Measurements from ENCODE around the gene FLNA.

Gene FLNA

DNA sequence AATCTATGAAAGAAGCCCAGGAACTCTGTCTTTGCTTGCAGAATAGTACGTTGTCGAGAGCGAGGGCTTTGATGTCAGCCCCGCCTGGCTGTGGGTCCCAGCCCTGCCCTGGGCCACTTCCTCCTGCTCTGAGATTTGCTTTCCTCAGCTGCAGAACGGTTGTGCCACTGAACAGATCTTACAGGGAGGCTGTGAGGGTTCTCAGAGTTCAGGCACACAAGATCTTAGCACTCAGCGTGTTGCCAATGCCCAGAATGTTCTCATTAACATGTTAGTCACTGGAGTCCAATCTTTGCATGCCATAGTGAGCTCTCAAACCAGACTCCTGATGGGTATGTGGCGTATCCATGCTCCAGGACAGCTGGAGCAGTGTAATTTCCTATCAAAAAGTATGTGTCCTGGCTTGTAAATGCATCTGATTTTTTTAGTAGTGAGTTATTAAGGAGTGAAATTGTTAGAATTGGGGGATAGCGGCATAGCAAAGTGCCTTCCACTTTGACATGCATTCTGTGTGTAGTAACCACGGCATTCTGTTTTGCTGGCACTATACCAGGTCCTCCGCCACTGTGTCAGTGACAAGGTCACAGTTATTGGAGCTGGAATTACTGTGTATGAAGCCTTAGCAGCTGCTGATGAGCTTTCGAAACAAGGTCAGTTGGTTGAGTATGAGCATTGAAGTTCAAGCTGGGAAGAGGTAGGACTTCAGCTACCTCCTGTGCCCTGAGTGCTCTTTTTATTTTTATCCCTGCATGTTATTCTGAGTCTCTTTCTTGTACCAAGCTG lies 47.2 kb downstream of the FLNA start:
- no peak for TF ChIP-seq ZNF565 (CRISPR knock-in tag; conservative IDR thresholded peaks at IDR 0.05; ENCODE audit: low read depth)
- no peak for TF ChIP-seq ARNTL (CRISPR knock-in tag; IDR thresholded peaks at IDR 0.05; ENCODE audit: borderline replicate concordance, low read depth)
- TF ChIP-seq BACH2 (CRISPR knock-in tag; IDR thresholded peaks at IDR 0.05; ENCODE audit: borderline replicate concordance) = no peak
- TF ChIP-seq GLIS3 (CRISPR knock-in tag; IDR thresholded peaks at IDR 0.05) = no peak
- TF ChIP-seq, protein P1, sequence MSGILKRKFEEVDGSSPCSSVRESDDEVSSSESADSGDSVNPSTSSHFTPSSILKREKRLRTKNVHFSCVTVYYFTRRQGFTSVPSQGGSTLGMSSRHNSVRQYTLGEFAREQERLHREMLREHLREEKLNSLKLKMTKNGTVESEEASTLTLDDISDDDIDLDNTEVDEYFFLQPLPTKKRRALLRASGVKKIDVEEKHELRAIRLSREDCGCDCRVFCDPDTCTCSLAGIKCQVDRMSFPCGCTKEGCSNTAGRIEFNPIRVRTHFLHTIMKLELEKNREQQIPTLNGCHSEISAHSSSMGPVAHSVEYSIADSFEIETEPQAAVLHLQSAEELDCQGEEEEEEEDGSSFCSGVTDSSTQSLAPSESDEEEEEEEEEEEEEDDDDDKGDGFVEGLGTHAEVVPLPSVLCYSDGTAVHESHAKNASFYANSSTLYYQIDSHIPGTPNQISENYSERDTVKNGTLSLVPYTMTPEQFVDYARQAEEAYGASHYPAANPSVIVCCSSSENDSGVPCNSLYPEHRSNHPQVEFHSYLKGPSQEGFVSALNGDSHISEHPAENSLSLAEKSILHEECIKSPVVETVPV (CRISPR knock-in tag; IDR thresholded peaks at IDR 0.05) = no peak
- no peak for TF ChIP-seq ISL1 (CRISPR knock-in tag; IDR thresholded peaks at IDR 0.05)
- TF ChIP-seq ZC3H10 (CRISPR knock-in tag; IDR thresholded peaks at IDR 0.05) = no peak
- TF ChIP-seq PPARA (CRISPR knock-in tag; IDR thresholded peaks at IDR 0.05; ENCODE audit: borderline replicate concordance) = no peak
- no peak for TF ChIP-seq ZFP30 (CRISPR knock-in tag; IDR thresholded peaks at IDR 0.05)
- TF ChIP-seq RARB (CRISPR knock-in tag; IDR thresholded peaks at IDR 0.05) = no peak
- TF ChIP-seq ZNF70 (CRISPR knock-in tag; IDR thresholded peaks at IDR 0.05) = no peak
- TF ChIP-seq OSR1 (CRISPR knock-in tag; IDR thresholded peaks at IDR 0.05) = no peak
- TF ChIP-seq TCF4 (CRISPR knock-in tag; IDR thresholded peaks at IDR 0.05; ENCODE audit: borderline replicate concordance) = no peak
- no peak for ATAC-seq

DNA sequence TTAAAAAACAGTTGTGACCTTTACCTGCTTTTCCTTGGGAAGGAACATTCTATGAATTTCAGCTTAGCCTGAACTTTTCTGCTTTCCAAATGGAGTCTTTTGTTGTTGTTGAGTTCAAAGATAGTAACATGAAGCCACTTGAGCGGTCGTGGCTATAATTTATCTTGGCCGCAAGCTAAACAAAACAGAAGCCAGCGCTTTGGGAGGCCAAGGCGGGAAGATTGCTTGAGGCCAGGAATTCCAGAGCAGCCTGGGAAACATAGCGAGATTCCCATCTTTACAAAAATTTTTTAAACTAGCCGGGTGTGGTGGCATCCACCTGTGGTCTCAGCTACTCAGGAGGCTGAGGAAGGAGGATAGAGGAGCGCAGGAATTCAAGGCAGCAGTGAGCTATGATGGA lies 48.9 kb downstream of the FLNA start:
- no peak for TF ChIP-seq CSDC2 (CRISPR knock-in tag; IDR thresholded peaks at IDR 0.05)
- TF ChIP-seq, protein P2, sequence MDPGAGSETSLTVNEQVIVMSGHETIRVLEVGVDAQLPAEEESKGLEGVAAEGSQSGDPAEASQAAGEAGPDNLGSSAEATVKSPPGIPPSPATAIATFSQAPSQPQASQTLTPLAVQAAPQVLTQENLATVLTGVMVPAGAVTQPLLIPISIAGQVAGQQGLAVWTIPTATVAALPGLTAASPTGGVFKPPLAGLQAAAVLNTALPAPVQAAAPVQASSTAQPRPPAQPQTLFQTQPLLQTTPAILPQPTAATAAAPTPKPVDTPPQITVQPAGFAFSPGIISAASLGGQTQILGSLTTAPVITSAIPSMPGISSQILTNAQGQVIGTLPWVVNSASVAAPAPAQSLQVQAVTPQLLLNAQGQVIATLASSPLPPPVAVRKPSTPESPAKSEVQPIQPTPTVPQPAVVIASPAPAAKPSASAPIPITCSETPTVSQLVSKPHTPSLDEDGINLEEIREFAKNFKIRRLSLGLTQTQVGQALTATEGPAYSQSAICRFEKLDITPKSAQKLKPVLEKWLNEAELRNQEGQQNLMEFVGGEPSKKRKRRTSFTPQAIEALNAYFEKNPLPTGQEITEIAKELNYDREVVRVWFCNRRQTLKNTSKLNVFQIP (CRISPR knock-in tag; IDR thresholded peaks at IDR 0.05; ENCODE audit: borderline replicate concordance, low read depth) = no peak
- no peak for ATAC-seq

DNA sequence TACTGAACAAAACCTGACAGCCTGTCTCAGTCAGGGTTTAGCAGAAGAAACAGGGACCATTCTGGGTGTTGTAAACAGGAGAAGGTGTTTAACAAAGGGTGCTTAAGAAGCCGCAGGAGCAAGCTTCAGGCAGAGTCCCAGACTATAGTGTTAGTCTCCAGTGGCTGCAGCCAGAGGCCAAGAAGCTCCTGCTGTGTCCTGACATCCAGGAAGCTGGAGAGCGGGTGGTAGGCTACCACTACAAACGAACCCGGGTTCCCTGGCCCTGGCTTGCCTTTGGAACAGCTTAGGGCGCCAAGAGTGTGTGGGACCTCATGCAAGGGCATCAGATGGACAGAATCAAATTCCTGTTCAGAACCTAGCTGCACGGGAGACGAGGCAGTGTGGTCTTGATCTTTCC lies 50.9 kb downstream of the FLNA start:
- ATAC-seq = no peak
- TF ChIP-seq ISL1 (CRISPR knock-in tag; IDR thresholded peaks at IDR 0.05) (no peak), OSR1 (CRISPR knock-in tag; IDR thresholded peaks at IDR 0.05) (no peak), ZFP30 (CRISPR knock-in tag; IDR thresholded peaks at IDR 0.05) (no peak), ZNF565 (CRISPR knock-in tag; conservative IDR thresholded peaks at IDR 0.05; ENCODE audit: low read depth) (no peak), TOX (CRISPR knock-in tag; IDR thresholded peaks at IDR 0.05; ENCODE audit: borderline replicate concordance) (no peak), ARNTL (CRISPR knock-in tag; IDR thresholded peaks at IDR 0.05; ENCODE audit: borderline replicate concordance, low read depth) (no peak), CSDC2 (CRISPR knock-in tag; IDR thresholded peaks at IDR 0.05) (no peak), PPARA (CRISPR knock-in tag; IDR thresholded peaks at IDR 0.05; ENCODE audit: borderline replicate concordance) (no peak), ZFP3 (CRISPR knock-in tag; IDR thresholded peaks at IDR 0.05) (no peak), TCF4 (CRISPR knock-in tag; IDR thresholded peaks at IDR 0.05; ENCODE audit: borderline replicate concordance) (no peak), ZC3H10 (CRISPR knock-in tag; IDR thresholded peaks at IDR 0.05) (no peak), RARB (CRISPR knock-in tag; IDR thresholded peaks at IDR 0.05) (no peak), GLIS3 (CRISPR knock-in tag; IDR thresholded peaks at IDR 0.05) (no peak), ZNF8 (CRISPR knock-in tag; IDR thresholded peaks at IDR 0.05) (no peak), BACH2 (CRISPR knock-in tag; IDR thresholded peaks at IDR 0.05; ENCODE audit: borderline replicate concordance) (no peak)
- TF ChIP-seq, protein P2 (CRISPR knock-in tag; IDR thresholded peaks at IDR 0.05; ENCODE audit: borderline replicate concordance, low read depth) = no peak
- TF ChIP-seq, protein P3, sequence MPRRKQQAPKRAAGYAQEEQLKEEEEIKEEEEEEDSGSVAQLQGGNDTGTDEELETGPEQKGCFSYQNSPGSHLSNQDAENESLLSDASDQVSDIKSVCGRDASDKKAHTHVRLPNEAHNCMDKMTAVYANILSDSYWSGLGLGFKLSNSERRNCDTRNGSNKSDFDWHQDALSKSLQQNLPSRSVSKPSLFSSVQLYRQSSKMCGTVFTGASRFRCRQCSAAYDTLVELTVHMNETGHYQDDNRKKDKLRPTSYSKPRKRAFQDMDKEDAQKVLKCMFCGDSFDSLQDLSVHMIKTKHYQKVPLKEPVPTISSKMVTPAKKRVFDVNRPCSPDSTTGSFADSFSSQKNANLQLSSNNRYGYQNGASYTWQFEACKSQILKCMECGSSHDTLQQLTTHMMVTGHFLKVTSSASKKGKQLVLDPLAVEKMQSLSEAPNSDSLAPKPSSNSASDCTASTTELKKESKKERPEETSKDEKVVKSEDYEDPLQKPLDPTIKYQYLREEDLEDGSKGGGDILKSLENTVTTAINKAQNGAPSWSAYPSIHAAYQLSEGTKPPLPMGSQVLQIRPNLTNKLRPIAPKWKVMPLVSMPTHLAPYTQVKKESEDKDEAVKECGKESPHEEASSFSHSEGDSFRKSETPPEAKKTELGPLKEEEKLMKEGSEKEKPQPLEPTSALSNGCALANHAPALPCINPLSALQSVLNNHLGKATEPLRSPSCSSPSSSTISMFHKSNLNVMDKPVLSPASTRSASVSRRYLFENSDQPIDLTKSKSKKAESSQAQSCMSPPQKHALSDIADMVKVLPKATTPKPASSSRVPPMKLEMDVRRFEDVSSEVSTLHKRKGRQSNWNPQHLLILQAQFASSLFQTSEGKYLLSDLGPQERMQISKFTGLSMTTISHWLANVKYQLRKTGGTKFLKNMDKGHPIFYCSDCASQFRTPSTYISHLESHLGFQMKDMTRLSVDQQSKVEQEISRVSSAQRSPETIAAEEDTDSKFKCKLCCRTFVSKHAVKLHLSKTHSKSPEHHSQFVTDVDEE (CRISPR knock-in tag; IDR thresholded peaks at IDR 0.05) = no peak
- TF ChIP-seq, protein P1 (CRISPR knock-in tag; IDR thresholded peaks at IDR 0.05) = no peak
